Activated CD8-positive, alpha-beta memory T cell treated with anti-CD3 and anti-CD28 coated beads, Interleukin-2, amount 10 ng/mL, durations not matched to agents 7 days and 5 days (primary cell): ENCODE results near the gene PPIP5K2. TPM values are rescaled to one million over a fixed set of nuclear protein-coding genes. Genes with fewer than 3 reads are reported as not detected.
"Not testable (repeated sequence)": the region's sequence is repeated elsewhere in the genome, so short reads cannot be mapped to it uniquely, and the experiment has no call there.

Experiments used
- ATAC-seq: fragments of 150-1000 bp; cut with Tn5 transposase; one replicate; pipeline ENCODE4 v1.10.0; 2021; ENCODE audit warnings: moderate library complexity
- CTCF ChIA-PET: fragments of 350-600 bp; sonication (Branson Sonifier 250); formaldehyde crosslinking; loops from one replicate; lab custom pipeline; 2021; ENCODE audit warnings: antibody characterized with exemption; lab: Charles Lee
- DNase-seq: peaks from one replicate; pipeline ENCODE4 v3.0.0-alpha.2; 2020
- H3K27ac Mint-ChIP-seq: one replicate; pipeline ENCODE4 v1.8.0; 2021; ENCODE audit warnings: mild to moderate bottlenecking, mixed read lengths
- H3K27me3 Mint-ChIP-seq: one replicate; pipeline ENCODE4 v1.8.0; 2021; ENCODE audit warnings: mixed read lengths
- H3K36me3 Mint-ChIP-seq: one replicate; pipeline ENCODE4 v1.8.0; 2021; ENCODE audit warnings: mild to moderate bottlenecking, mixed read lengths
- H3K4me1 Mint-ChIP-seq: one replicate; pipeline ENCODE4 v1.8.0; 2021; ENCODE audit warnings: mixed read lengths
- H3K4me3 Mint-ChIP-seq: one replicate; pipeline ENCODE4 v1.8.0; 2021; ENCODE audit warnings: mild to moderate bottlenecking, moderate library complexity, mixed read lengths
- H3K9me3 Mint-ChIP-seq: one replicate; pipeline ENCODE4 v1.8.0; 2022; ENCODE audit warnings: low read depth, mixed read lengths
- total RNA-seq, 2 experiments: library from RNA; stranded (reverse); gene quantifications; one replicate each; pipeline ENCODE4 v1.2.3, GENCODE V29; 2021

PPIP5K2 gene
- total RNA-seq, 2 experiments from 2014 or later: 61.4 to 62.6 TPM

GRCh38 chr5:103132684-103133083, 12.6 kb downstream of the PPIP5K2 start:
- no peak for DNase-seq
- peak overlapping the region; percentile 31 for H3K27ac Mint-ChIP-seq

GRCh38 chr5:103133231-103133630, 13.1 kb downstream of the PPIP5K2 start:
- Mint-ChIP-seq H3K4me3 (no peak overlapping the region), H3K27ac (no peak overlapping the region), H3K4me1 (peaks cover 21% of the 10 kb centered on the region), H3K36me3 (peaks cover 21% of the 10 kb centered on the region), H3K27me3 (no peaks in the 10 kb centered on the region), H3K9me3 (no peaks in the 10 kb centered on the region)
- CTCF ChIA-PET: interaction anchor here (1.6 kb wide), 1 partner anchor 91 kb away, joined by 4 read pairs; no protein-coding TSS in a partner anchor
- DNase-seq: no peak
- ATAC-seq: no peak

More at GRCh38 chr5:103132684-103133083, 12.6 kb downstream of the PPIP5K2 start:
- ATAC-seq: peak; percentile 53
- H3K4me3 Mint-ChIP-seq: peak overlapping the region; percentile 25
- CTCF ChIA-PET: interaction anchor here (1.6 kb wide), 1 partner anchor 92 kb away, joined by 4 read pairs; no protein-coding TSS in a partner anchor
- no peaks in the 10 kb centered on the region for H3K9me3 Mint-ChIP-seq
- H3K27me3 Mint-ChIP-seq: no peaks in the 10 kb centered on the region
- H3K4me1 Mint-ChIP-seq: peaks cover 22% of the 10 kb centered on the region
- H3K36me3 Mint-ChIP-seq: peaks cover 21% of the 10 kb centered on the region

GRCh38 chr5:103135461-103135860, 15.4 kb downstream of the PPIP5K2 start:
- Mint-ChIP-seq H3K27ac (no peak overlapping the region), H3K9me3 (no peaks in the 10 kb centered on the region), H3K4me1 (peaks cover 17% of the 10 kb centered on the region), H3K4me3 (no peak overlapping the region), H3K36me3 (peaks cover 25% of the 10 kb centered on the region), H3K27me3 (no peaks in the 10 kb centered on the region)
- no peak for DNase-seq
- CTCF ChIA-PET: interaction anchor here (1.2 to 1.6 kb wide), 2 partner anchors 77 to 89 kb away, joined by 3 to 4 read pairs; no protein-coding TSS in a partner anchor
- ATAC-seq: no peak

GRCh38 chr5:103138202-103138690, 18.1 kb downstream of the PPIP5K2 start:
- DNase-seq: no peak
- peaks cover 7% of the 10 kb centered on the region for H3K4me1 Mint-ChIP-seq
- H3K36me3 Mint-ChIP-seq: peaks cover 27% of the 10 kb centered on the region
- no peaks in the 10 kb centered on the region for H3K27me3 Mint-ChIP-seq
- H3K9me3 Mint-ChIP-seq: no peaks in the 10 kb centered on the region
- no peak overlapping the region for H3K4me3 Mint-ChIP-seq
- H3K27ac Mint-ChIP-seq: no peak overlapping the region
- CTCF ChIA-PET: interaction anchor here (0.8 to 2.5 kb wide), 8 partner anchors 17 to 457 kb away, joined by 3 to 14 read pairs (median 4); partner anchors contain the start of genes GIN1 and PPIP5K2
- no peak for ATAC-seq

GRCh38 chr5:103139264-103139865, 19.3 kb downstream of the PPIP5K2 start:
- DNase-seq (peak; percentile 85), ATAC-seq (peak; percentile 96)
- H3K27ac Mint-ChIP-seq: no peak overlapping the region
- no peak overlapping the region for H3K4me3 Mint-ChIP-seq
- CTCF ChIA-PET: interaction anchor here (0.7 to 2.5 kb wide), 16 partner anchors 8 to 555 kb away, joined by 3 to 14 read pairs (median 4); partner anchors contain the start of gene MACIR
- H3K9me3 Mint-ChIP-seq: no peaks in the 10 kb centered on the region
- no peaks in the 10 kb centered on the region for H3K27me3 Mint-ChIP-seq
- H3K4me1 Mint-ChIP-seq: peaks cover 2% of the 10 kb centered on the region
- H3K36me3 Mint-ChIP-seq: peaks cover 29% of the 10 kb centered on the region

GRCh38 chr5:103142132-103142531, 22.0 kb downstream of the PPIP5K2 start:
- peaks cover 23% of the 10 kb centered on the region for H3K36me3 Mint-ChIP-seq
- not testable (repeated sequence) for H3K4me3 Mint-ChIP-seq, H3K4me1 Mint-ChIP-seq, DNase-seq, H3K27me3 Mint-ChIP-seq, ATAC-seq, H3K27ac Mint-ChIP-seq, H3K9me3 Mint-ChIP-seq
- CTCF ChIA-PET: interaction anchor here (1.3 kb wide), 1 partner anchor 461 kb away, joined by 3 read pairs; no protein-coding TSS in a partner anchor

GRCh38 chr5:103145196-103145595, 25.1 kb downstream of the PPIP5K2 start:
- no peaks in the 10 kb centered on the region for H3K4me1 Mint-ChIP-seq
- no peak overlapping the region for H3K4me3 Mint-ChIP-seq
- H3K27ac Mint-ChIP-seq: no peak overlapping the region
- H3K27me3 Mint-ChIP-seq: no peaks in the 10 kb centered on the region
- no peaks in the 10 kb centered on the region for H3K9me3 Mint-ChIP-seq
- CTCF ChIA-PET: no interaction called here
- ATAC-seq (no peak), DNase-seq (no peak)
- peaks cover 16% of the 10 kb centered on the region for H3K36me3 Mint-ChIP-seq

- Mint-ChIP-seq H3K27ac (no peak overlapping the region), H3K4me3 (no peak overlapping the region), H3K27me3 (no peaks in the 10 kb centered on the region), H3K4me1 (no peaks in the 10 kb centered on the region), H3K36me3 (peaks cover 9% of the 10 kb centered on the region), H3K9me3 (no peaks in the 10 kb centered on the region)
- DNase-seq (no peak), ATAC-seq (no peak)
- CTCF ChIA-PET: interaction anchor here (1.5 kb wide), 1 partner anchor 9 kb away, joined by 3 read pairs; no protein-coding TSS in a partner anchor
Observed at GRCh38 chr5:103148213-103148612, 28.1 kb downstream of the PPIP5K2 start.

- H3K36me3 Mint-ChIP-seq: peaks cover 14% of the 10 kb centered on the region
- H3K9me3 Mint-ChIP-seq: no peaks in the 10 kb centered on the region
- ATAC-seq: no peak
- H3K27ac Mint-ChIP-seq: no peak overlapping the region
- CTCF ChIA-PET: no interaction called here
- no peak for DNase-seq
- H3K4me3 Mint-ChIP-seq: no peak overlapping the region
- H3K4me1 Mint-ChIP-seq: no peaks in the 10 kb centered on the region
- H3K27me3 Mint-ChIP-seq: no peaks in the 10 kb centered on the region
Observed at GRCh38 chr5:103151156-103151555, 31.1 kb downstream of the PPIP5K2 start.

- Mint-ChIP-seq H3K27me3 (no peaks in the 10 kb centered on the region), H3K4me3 (no peak overlapping the region), H3K9me3 (no peaks in the 10 kb centered on the region), H3K4me1 (peaks cover 9% of the 10 kb centered on the region), H3K36me3 (peaks cover 32% of the 10 kb centered on the region), H3K27ac (no peak overlapping the region)
- DNase-seq (no peak), ATAC-seq (no peak)
- CTCF ChIA-PET: no interaction called here
Observed at GRCh38 chr5:103166706-103167105, 46.6 kb downstream of the PPIP5K2 start.

GRCh38 chr5:103174147-103174546, 54.0 kb downstream of the PPIP5K2 start:
- Mint-ChIP-seq H3K4me3 (no peak overlapping the region), H3K27me3 (no peaks in the 10 kb centered on the region), H3K9me3 (no peaks in the 10 kb centered on the region), H3K36me3 (peaks cover 17% of the 10 kb centered on the region), H3K4me1 (peaks cover 2% of the 10 kb centered on the region), H3K27ac (no peak overlapping the region)
- CTCF ChIA-PET: no interaction called here
- DNase-seq (no peak), ATAC-seq (no peak)

- Mint-ChIP-seq H3K4me1 (no peaks in the 10 kb centered on the region), H3K9me3 (no peaks in the 10 kb centered on the region), H3K27me3 (no peaks in the 10 kb centered on the region), H3K4me3 (no peak overlapping the region), H3K27ac (no peak overlapping the region), H3K36me3 (peaks cover 19% of the 10 kb centered on the region)
- ATAC-seq (no peak), DNase-seq (no peak)
- CTCF ChIA-PET: interaction anchor here (1.3 to 1.4 kb wide), 2 partner anchors 11 to 48 kb away, joined by 3 to 4 read pairs; no protein-coding TSS in a partner anchor
Observed at GRCh38 chr5:103177543-103177942, 57.4 kb downstream of the PPIP5K2 start.

- ATAC-seq: no peak
Observed at GRCh38 chr5:103178167-103178566, 58.1 kb downstream of the PPIP5K2 start.

GRCh38 chr5:103186152-103186551, 66.1 kb downstream of the PPIP5K2 start:
- DNase-seq (no peak), ATAC-seq (no peak)
- Mint-ChIP-seq H3K36me3 (peaks cover 25% of the 10 kb centered on the region), H3K4me3 (no peak overlapping the region), H3K27me3 (no peaks in the 10 kb centered on the region), H3K9me3 (no peaks in the 10 kb centered on the region), H3K27ac (no peak overlapping the region), H3K4me1 (peaks cover 15% of the 10 kb centered on the region)
- CTCF ChIA-PET: no interaction called here

More at GRCh38 chr5:103178167-103178566, 58.1 kb downstream of the PPIP5K2 start:
- H3K27me3 Mint-ChIP-seq: no peaks in the 10 kb centered on the region
- no peak for DNase-seq
- CTCF ChIA-PET: interaction anchor here (1.3 to 1.4 kb wide), 2 partner anchors 10 to 47 kb away, joined by 3 to 4 read pairs; no protein-coding TSS in a partner anchor
- no peaks in the 10 kb centered on the region for H3K4me1 Mint-ChIP-seq
- no peak overlapping the region for H3K27ac Mint-ChIP-seq
- H3K36me3 Mint-ChIP-seq: peaks cover 19% of the 10 kb centered on the region
- H3K9me3 Mint-ChIP-seq: no peaks in the 10 kb centered on the region
- H3K4me3 Mint-ChIP-seq: no peak overlapping the region
